GM23338 (cell line): Measurements from ENCODE around the gene RUNX1. TPM values are rescaled to one million over a fixed set of nuclear protein-coding genes. Genes with fewer than 3 reads are reported as not detected.

Experiments used
- ATAC-seq: fragments of 200-7000 bp; cut with Tn5 transposase; 3 replicates; pipeline ENCODE4 v1.9.1; 2020
- DNase-seq: peaks from one replicate; pipeline ENCODE4 v3.0.0-alpha.2; 2015; ENCODE audit warnings: low spot score
- H2AFZ ChIP-seq: fragments of 200-600 bp; sonication (generic); 2 replicates; pipeline ENCODE4 v1.8.0; 2016; ENCODE audit warnings: antibody characterized with exemption, mild to moderate bottlenecking, moderate library complexity
- H3F3A ChIP-seq: fragments of 200-600 bp; sonication (generic); replicated peaks from 2 replicates; pipeline ENCODE4 v1.8.0; 2017; ENCODE audit warnings: antibody characterized with exemption, mixed run types, low read depth
- H3K27ac ChIP-seq: fragments of 200-600 bp; sonication (generic); 2 replicates; pipeline ENCODE4 v1.6.1; 2016; ENCODE audit warnings: low read depth
- H3K27me3 ChIP-seq: fragments of 200-600 bp; sonication (generic); 2 replicates; pipeline ENCODE4 v1.8.0; 2016; ENCODE audit warnings: mild to moderate bottlenecking, mixed run types, moderate library complexity; ENCODE audit not compliant: insufficient read depth
- H3K36me3 ChIP-seq: fragments of 200-600 bp; sonication (generic); 2 replicates; pipeline ENCODE4 v1.8.0; 2016; ENCODE audit warnings: mild to moderate bottlenecking; ENCODE audit not compliant: insufficient read depth
- H3K4me1 ChIP-seq: fragments of 200-600 bp; sonication (generic); 2 replicates; pipeline ENCODE4 v1.8.0; 2016; ENCODE audit warnings: mild to moderate bottlenecking, moderate library complexity; ENCODE audit not compliant: insufficient read depth
- H3K4me2 ChIP-seq: fragments of 200-600 bp; sonication (generic); 2 replicates; pipeline ENCODE4 v1.7.1; 2017; ENCODE audit warnings: mixed run types
- H3K4me3 ChIP-seq: fragments of 200-600 bp; sonication (generic); 2 replicates; pipeline ENCODE4 v1.6.1; 2016; ENCODE audit warnings: mixed run types
- H3K79me2 ChIP-seq: fragments of 200-600 bp; sonication (generic); replicated peaks from 2 replicates; pipeline ENCODE4 v1.8.0; 2017; ENCODE audit warnings: mild to moderate bottlenecking; ENCODE audit not compliant: insufficient read depth
- H3K9me2 ChIP-seq: fragments of 200-600 bp; sonication (generic); 2 replicates; pipeline ENCODE4 v1.8.0; 2017; ENCODE audit not compliant: insufficient read depth
- H4K20me1 ChIP-seq: fragments of 200-600 bp; sonication (generic); replicated peaks from 2 replicates; pipeline ENCODE4 v1.8.0; 2017; ENCODE audit warnings: mild to moderate bottlenecking; ENCODE audit not compliant: insufficient read depth
- H3K27ac Mint-ChIP-seq: 2 replicates; pipeline ENCODE4 v1.8.0; 2020; ENCODE audit warnings: inconsistent platforms, mild to moderate bottlenecking, moderate library complexity, mixed read lengths
- H3K27me3 Mint-ChIP-seq: 3 replicates; pipeline ENCODE4 v1.8.0; 2022; ENCODE audit warnings: low read depth, mild to moderate bottlenecking, moderate library complexity, mixed read lengths, inconsistent platforms; ENCODE audit not compliant: insufficient read depth, poor library complexity
- H3K36me3 Mint-ChIP-seq: 3 replicates; pipeline ENCODE4 v1.8.0; 2021; ENCODE audit warnings: low read depth, mild to moderate bottlenecking, inconsistent platforms, moderate library complexity, mixed read lengths
- H3K4me1 Mint-ChIP-seq: 3 replicates; pipeline ENCODE4 v1.8.0; 2020; ENCODE audit warnings: mild to moderate bottlenecking, inconsistent platforms, mixed read lengths
- H3K4me3 Mint-ChIP-seq: 3 replicates; pipeline ENCODE4 v1.8.0; 2021; ENCODE audit warnings: moderate library complexity, mild to moderate bottlenecking, inconsistent platforms, mixed read lengths
- H3K9me3 Mint-ChIP-seq: 3 replicates; pipeline ENCODE4 v1.8.0; 2020; ENCODE audit warnings: moderate library complexity, mild to moderate bottlenecking, inconsistent platforms, mixed read lengths
- CREB1 ChIP-seq: fragments of 250-450 bp; sonication (Bioruptor Pico); IDR thresholded peaks from 2 replicates; pipeline ENCODE4 v1.5.0; 2020; ENCODE audit warnings: low read depth, mild to moderate bottlenecking, moderate library complexity
- CTCF ChIP-seq, 2 experiments: fragments of 200-600 bp in 1 of 2; sonication (generic) in 1 of 2; conservative IDR thresholded peaks; 2 replicates each; pipeline versions ENCODE4 v1.5.1 to v1.6.1; 2016 to 2017; ENCODE audit warnings: antibody characterized with exemption in 2 of 2, low read depth in 2 of 2, mild to moderate bottlenecking in 2 of 2, moderate library complexity in 1 of 2
- EZH2 ChIP-seq: fragments of 200-600 bp; sonication (generic); IDR thresholded peaks from one replicate; pipeline ENCODE4 v1.8.0; 2017; ENCODE audit warnings: antibody characterized with exemption, mild to moderate bottlenecking, low read depth; ENCODE audit not compliant: unreplicated experiment
- EZH2phosphoT487 ChIP-seq: fragments of 200-600 bp; sonication (generic); IDR thresholded peaks from one replicate; pipeline ENCODE4 v1.8.1; 2018; ENCODE audit warnings: antibody characterized with exemption; ENCODE audit not compliant: unreplicated experiment
- JUNB ChIP-seq: IDR thresholded peaks from one replicate; pipeline ENCODE4 v1.6.1; 2016; ENCODE audit warnings: antibody characterized with exemption; ENCODE audit not compliant: unreplicated experiment
- NANOG ChIP-seq: IDR thresholded peaks from 2 replicates; pipeline ENCODE4 v1.6.1; 2016; ENCODE audit warnings: antibody characterized with exemption, borderline replicate concordance
- POLR2AphosphoS5 ChIP-seq: IDR thresholded peaks from 2 replicates; pipeline ENCODE4 v1.6.1; 2016; ENCODE audit warnings: antibody characterized with exemption, low read depth
- REST ChIP-seq: IDR thresholded peaks from one replicate; pipeline ENCODE4 v1.6.1; 2018; ENCODE audit warnings: antibody characterized with exemption; ENCODE audit not compliant: unreplicated experiment
- STAT1 ChIP-seq: IDR thresholded peaks from one replicate; pipeline ENCODE4 v1.6.1; 2016; ENCODE audit warnings: antibody characterized with exemption; ENCODE audit not compliant: unreplicated experiment
- ZNF114 ChIP-seq: fragments of 250-450 bp; sonication (Bioruptor Pico); IDR thresholded peaks from 2 replicates; pipeline ENCODE4 v1.5.0; 2020; ENCODE audit warnings: mild to moderate bottlenecking, moderate library complexity
- ZNF331 ChIP-seq: fragments of 250-450 bp; sonication (Bioruptor Pico); IDR thresholded peaks from 2 replicates; pipeline ENCODE4 v1.5.0; 2020; ENCODE audit warnings: low read depth, mild to moderate bottlenecking, moderate library complexity
- ZNF462 ChIP-seq: fragments of 250-450 bp; sonication (Bioruptor Pico); IDR thresholded peaks from 2 replicates; pipeline ENCODE4 v1.5.0; 2020; ENCODE audit warnings: mild to moderate bottlenecking, moderate library complexity
- polyA plus RNA-seq: library from polyadenylated mRNA; unstranded; fragments of >200 nt; fragmentation: Nextera tagmentation; extraction: Ambion mirVana; gene quantifications from 2 replicates; pipeline ENCODE4 v1.2.1, GENCODE V29; 2016
- total RNA-seq: library from RNA; depleted of rRNA; stranded (reverse); fragments of >200 nt; shearing (Covaris generic); gene quantifications from 2 replicates; pipeline ENCODE4 v1.2.3, GENCODE V29; 2014

RUNX1 gene
- total and polyA plus RNA-seq, 2 experiments from 2014 or later: 0.29 to 1.1 TPM

GRCh38 chr21:34814529-34814951 lies 234.6 kb downstream of the RUNX1 start:
- Histone ChIP-seq H3K27me3 (no peaks in the 10 kb centered on the region), H3K9me2 (0 out of 2 replicates have a peak, but pooled peaks cover 4% of the 10 kb centered on the region), H3F3A (no peaks in the 10 kb centered on the region), H2AFZ (no peak overlapping the region), H3K4me2 (no peak overlapping the region), H4K20me1 (no peaks in the 10 kb centered on the region), H3K27ac (no peak overlapping the region), H3K79me2 (no peaks in the 10 kb centered on the region), H3K4me3 (no peak overlapping the region), H3K36me3 (no peaks in the 10 kb centered on the region), H3K4me1 (peaks cover 10% of the 10 kb centered on the region; the same call in 1 of the 2 replicates)
- H3K27ac Mint-ChIP-seq: no peak overlapping the region
- H3K9me3 Mint-ChIP-seq: no peaks in the 10 kb centered on the region
- H3K36me3 Mint-ChIP-seq: no peaks in the 10 kb centered on the region
- no peak overlapping the region for H3K4me3 Mint-ChIP-seq
- peaks cover 29% of the 10 kb centered on the region for H3K4me1 Mint-ChIP-seq
- DNase-seq (no peak), ATAC-seq (no peak)
- TF ChIP-seq REST: no peak
- TF ChIP-seq JUNB: no peak
- TF ChIP-seq ZNF462 (CRISPR knock-in tag): no peak
- TF ChIP-seq CREB1 (CRISPR knock-in tag): no peak
- TF ChIP-seq ZNF331 (CRISPR knock-in tag): no peak
- TF ChIP-seq EZH2: no peak
- TF ChIP-seq POLR2AphosphoS5: no peak
- no peak for TF ChIP-seq NANOG
- no peak for TF ChIP-seq EZH2phosphoT487
- TF ChIP-seq STAT1: no peak
- no peak for TF ChIP-seq CTCF (conservative IDR thresholded peaks at IDR 0.05; ENCODE audit: low read depth in 2 of 2)
- TF ChIP-seq ZNF114 (CRISPR knock-in tag): no peak
- H3K27me3 Mint-ChIP-seq: peaks cover 7% of the 10 kb centered on the region
